Measurements from ENCODE around the gene AWAT1.

DNA sequence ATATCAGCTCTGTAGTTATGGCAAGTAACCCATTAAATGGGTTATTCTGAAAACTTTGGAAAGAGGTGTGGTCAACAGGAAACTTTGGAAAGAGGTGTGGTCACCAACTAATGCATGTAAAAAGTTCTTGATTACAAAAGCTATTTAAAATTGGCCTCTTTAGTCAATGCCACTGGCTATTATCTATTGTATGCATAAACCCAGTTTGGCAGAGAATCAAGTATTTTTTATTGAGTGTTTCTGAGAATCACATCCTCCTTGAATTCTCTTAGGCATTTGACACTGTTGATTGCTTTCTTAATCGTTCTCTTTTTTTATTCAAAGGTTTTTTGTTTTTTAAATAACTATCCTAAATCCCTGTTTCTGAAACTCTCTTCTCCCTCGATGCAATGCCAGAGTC is 18.0 kb downstream of the AWAT1 start:
- no peak for TF ChIP-seq POLR2A (IDR thresholded peaks at IDR 0.05)
- TF ChIP-seq, protein P1, sequence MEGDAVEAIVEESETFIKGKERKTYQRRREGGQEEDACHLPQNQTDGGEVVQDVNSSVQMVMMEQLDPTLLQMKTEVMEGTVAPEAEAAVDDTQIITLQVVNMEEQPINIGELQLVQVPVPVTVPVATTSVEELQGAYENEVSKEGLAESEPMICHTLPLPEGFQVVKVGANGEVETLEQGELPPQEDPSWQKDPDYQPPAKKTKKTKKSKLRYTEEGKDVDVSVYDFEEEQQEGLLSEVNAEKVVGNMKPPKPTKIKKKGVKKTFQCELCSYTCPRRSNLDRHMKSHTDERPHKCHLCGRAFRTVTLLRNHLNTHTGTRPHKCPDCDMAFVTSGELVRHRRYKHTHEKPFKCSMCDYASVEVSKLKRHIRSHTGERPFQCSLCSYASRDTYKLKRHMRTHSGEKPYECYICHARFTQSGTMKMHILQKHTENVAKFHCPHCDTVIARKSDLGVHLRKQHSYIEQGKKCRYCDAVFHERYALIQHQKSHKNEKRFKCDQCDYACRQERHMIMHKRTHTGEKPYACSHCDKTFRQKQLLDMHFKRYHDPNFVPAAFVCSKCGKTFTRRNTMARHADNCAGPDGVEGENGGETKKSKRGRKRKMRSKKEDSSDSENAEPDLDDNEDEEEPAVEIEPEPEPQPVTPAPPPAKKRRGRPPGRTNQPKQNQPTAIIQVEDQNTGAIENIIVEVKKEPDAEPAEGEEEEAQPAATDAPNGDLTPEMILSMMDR (IDR thresholded peaks at IDR 0.05), result no peak
